Stimulated activated CD4-positive, alpha-beta T cell treated with anti-CD3 and anti-CD28 coated beads, Interleukin-2, amount 100 ng/mL, for 48 hours (primary cell): ENCODE data around the gene MAP1LC3B2.

Experiments used
- DNase-seq, 2 donors: peaks; one replicate each; pipeline ENCODE4 v3.0.0-alpha.2; 2020

The MAP1LC3B2 gene

GRCh38 chr12:116538076-116538591 is 21.0 kb upstream of the MAP1LC3B2 start:
- DNase-seq = no peak

- no peak for DNase-seq
Measured at GRCh38 chr12:116538682-116539305, 20.4 kb upstream of the MAP1LC3B2 start.

GRCh38 chr12:116539361-116539771 is 19.8 kb upstream of the MAP1LC3B2 start:
- no peak for DNase-seq

GRCh38 chr12:116539905-116540482 is 19.2 kb upstream of the MAP1LC3B2 start:
- no peak for DNase-seq

GRCh38 chr12:116540622-116541152 is 18.5 kb upstream of the MAP1LC3B2 start:
- no peak for DNase-seq

GRCh38 chr12:116541547-116542344 is 17.4 kb upstream of the MAP1LC3B2 start:
- DNase-seq = no peak

GRCh38 chr12:116542345-116542956 is 16.7 kb upstream of the MAP1LC3B2 start:
- DNase-seq = no peak

GRCh38 chr12:116544656-116545055 is 14.5 kb upstream of the MAP1LC3B2 start:
- no peak for DNase-seq

GRCh38 chr12:116545144-116545543 is 14.0 kb upstream of the MAP1LC3B2 start:
- no peak for DNase-seq

GRCh38 chr12:116545936-116546335 is 13.2 kb upstream of the MAP1LC3B2 start:
- DNase-seq = no peak

GRCh38 chr12:116547955-116548501 is 11.2 kb upstream of the MAP1LC3B2 start:
- no peak for DNase-seq

GRCh38 chr12:116549993-116550392 is 9.2 kb upstream of the MAP1LC3B2 start:
- DNase-seq = no peak

GRCh38 chr12:116551151-116551550 is 8.0 kb upstream of the MAP1LC3B2 start:
- DNase-seq = no peak

- no peak for DNase-seq
Measured at GRCh38 chr12:116551619-116551951, 7.6 kb upstream of the MAP1LC3B2 start.

GRCh38 chr12:116551952-116552772 is 7.0 kb upstream of the MAP1LC3B2 start:
- DNase-seq = no peak

- DNase-seq = no peak
Measured at GRCh38 chr12:116552773-116553373, 6.3 kb upstream of the MAP1LC3B2 start.

- DNase-seq = no peak
Measured at GRCh38 chr12:116556356-116556952, 2.7 kb upstream of the MAP1LC3B2 start.

GRCh38 chr12:116556964-116557698 is 2.0 kb upstream of the MAP1LC3B2 start:
- DNase-seq = no peak

GRCh38 chr12:116558280-116559161 is 660 bp upstream of the MAP1LC3B2 start:
- DNase-seq = no peak
